Fibroblast of mammary gland (primary cell): ENCODE results near the gene IFT27.

ENCODE experiments used
- DNase-seq: peaks from one replicate; pipeline ENCODE4 v3.0.0-alpha.2; 2010; ENCODE audit warnings: low read depth
- H3K4me3 ChIP-seq: 2 replicates; pipeline ENCODE4 v1.5.1; 2011; ENCODE audit warnings: low read depth, mild to moderate bottlenecking, low read length, moderate library complexity; ENCODE audit not compliant: control insufficient read depth
- TF ChIP-seq, protein P1 (sequence below): conservative IDR thresholded peaks from 2 replicates; pipeline ENCODE4 v1.5.1; 2011; ENCODE audit warnings: low read depth, low read length, inconsistent platforms; ENCODE audit not compliant: control insufficient read depth, insufficient read depth

The IFT27 gene

DNA sequence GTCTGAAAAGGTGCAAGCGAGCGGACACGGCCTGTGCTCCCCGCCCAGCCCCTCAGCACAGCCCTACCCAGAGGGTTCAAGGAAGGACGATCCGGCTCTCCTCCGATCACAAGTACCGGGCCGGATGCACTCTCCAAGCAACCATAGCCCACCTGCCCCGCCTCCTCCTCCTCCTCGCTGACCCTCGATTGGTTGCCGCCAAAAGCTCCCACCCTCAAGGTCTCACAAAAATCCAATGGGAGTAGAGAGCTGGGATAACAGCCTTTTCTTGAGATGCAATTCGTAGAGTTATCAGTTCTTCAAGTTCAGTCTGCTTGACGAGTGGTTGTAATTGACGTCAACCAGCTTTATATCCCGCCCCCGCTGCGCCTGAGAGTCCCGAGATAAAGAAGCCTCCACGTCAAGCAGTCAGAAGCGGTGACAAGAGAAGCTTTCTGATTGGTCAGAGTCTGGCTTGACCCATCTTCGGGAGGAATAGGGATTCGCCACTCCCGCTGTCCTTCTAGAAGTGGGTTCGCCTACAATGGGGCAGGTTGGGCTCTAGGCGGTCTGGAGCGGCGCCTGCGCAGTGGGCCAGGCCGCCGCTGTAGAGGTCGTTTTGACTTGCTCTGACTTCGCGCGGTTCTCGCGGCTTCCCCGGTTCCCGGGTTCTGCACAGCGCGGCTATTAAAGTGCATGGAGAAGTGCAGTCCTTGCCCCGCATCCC is at the start of gene IFT27:
IFT27 (minus strand) TSS at position 156 of the 706 bp plus-strand sequence. CDS start 412 bp downstream, outside the sequence.
- peak within 1 kb of the TSS; percentile 73 for H3K4me3 ChIP-seq
- peak; percentile 100 for DNase-seq
- TF ChIP-seq, protein P1, sequence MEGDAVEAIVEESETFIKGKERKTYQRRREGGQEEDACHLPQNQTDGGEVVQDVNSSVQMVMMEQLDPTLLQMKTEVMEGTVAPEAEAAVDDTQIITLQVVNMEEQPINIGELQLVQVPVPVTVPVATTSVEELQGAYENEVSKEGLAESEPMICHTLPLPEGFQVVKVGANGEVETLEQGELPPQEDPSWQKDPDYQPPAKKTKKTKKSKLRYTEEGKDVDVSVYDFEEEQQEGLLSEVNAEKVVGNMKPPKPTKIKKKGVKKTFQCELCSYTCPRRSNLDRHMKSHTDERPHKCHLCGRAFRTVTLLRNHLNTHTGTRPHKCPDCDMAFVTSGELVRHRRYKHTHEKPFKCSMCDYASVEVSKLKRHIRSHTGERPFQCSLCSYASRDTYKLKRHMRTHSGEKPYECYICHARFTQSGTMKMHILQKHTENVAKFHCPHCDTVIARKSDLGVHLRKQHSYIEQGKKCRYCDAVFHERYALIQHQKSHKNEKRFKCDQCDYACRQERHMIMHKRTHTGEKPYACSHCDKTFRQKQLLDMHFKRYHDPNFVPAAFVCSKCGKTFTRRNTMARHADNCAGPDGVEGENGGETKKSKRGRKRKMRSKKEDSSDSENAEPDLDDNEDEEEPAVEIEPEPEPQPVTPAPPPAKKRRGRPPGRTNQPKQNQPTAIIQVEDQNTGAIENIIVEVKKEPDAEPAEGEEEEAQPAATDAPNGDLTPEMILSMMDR = no peak

- H3K4me3 ChIP-seq = no peak overlapping the region
- TF ChIP-seq, protein P1 = no peak
- DNase-seq = no peak
Measured at GRCh38 chr22:36824655-36825054, 48.7 kb upstream of the IFT27 start.

DNA sequence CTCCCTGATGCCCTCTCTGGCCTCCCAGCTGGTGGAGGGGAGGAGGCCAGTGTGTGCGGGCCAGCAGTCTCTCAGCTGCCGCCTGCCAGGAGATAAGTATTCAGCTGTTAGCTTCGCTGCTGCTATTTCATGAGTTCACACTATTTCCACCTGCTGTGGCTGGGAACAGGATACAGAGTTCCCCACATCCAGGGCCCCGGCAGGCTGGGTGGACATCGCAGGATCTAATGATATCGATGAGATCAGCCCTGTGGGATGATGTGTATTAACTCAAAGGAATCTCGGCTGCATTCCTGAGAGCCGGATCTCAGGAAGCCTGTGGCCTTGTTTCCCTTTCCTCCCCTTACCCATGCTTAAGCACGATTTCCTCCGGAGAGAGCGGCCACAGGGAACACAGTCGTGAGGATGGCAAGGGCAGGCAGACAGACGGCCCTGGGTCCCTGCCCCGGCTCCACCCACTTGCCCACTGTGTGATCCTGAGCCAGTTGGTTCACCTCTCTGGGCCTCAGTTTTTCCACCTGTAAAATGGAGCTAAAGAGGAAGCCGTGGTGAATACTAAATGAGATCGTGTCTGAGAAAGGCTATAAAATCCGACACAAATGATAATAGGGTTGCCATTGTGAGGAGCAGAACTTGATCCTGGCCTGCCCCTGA is 47.4 kb upstream of the IFT27 start:
- no peak for DNase-seq
- no peak overlapping the region for H3K4me3 ChIP-seq
- TF ChIP-seq, protein P1 = no peak

GRCh38 chr22:36822581-36822980 is 46.7 kb upstream of the IFT27 start:
- H3K4me3 ChIP-seq = no peak overlapping the region
- no peak for DNase-seq
- TF ChIP-seq, protein P1 = no peak

GRCh38 chr22:36819112-36819511 is 43.2 kb upstream of the IFT27 start:
- DNase-seq = no peak
- H3K4me3 ChIP-seq = no peak overlapping the region
- TF ChIP-seq, protein P1 = no peak

DNA sequence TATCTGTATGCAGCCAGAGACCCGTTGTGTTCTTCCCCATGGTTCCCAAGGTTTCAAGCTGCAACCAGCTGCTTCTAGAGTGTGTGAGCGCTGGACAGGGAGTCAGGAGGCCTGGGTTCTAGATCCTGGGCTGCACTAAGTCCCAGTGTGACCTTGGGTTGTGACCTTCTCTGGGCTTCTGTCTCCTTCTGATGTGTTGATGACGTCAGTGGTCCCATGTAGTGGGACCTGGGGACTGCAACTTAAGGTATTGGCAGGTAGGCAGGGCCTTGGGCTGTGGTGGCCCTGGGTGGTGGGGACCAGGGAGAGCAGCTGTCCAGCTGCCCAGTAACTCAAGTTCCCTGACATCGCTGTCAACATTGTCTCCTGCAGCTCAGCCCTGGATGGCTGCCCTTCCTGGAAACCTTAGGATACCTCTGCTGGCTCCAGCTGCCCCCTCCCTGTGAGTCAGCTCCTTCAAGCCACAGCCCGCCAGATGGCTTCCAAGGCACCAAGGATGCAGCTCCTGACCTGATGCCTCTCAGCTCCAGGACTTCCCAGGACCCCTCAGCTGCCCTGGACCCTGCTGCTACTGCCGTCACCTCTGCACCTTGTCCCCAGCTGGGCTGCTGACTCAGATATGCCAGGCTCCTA is 42.2 kb upstream of the IFT27 start:
- no peak overlapping the region for H3K4me3 ChIP-seq
- TF ChIP-seq, protein P1 = no peak
- DNase-seq = peak; percentile 17
